HepG2 (cell line): ENCODE results near the gene NCOA6. TPM values are rescaled to one million over a fixed set of nuclear protein-coding genes. Genes with fewer than 3 reads are reported as not detected.

Experiments used
- FOXA3 ChIP-seq: IDR thresholded peaks from 2 replicates; pipeline ENCODE4 v1.6.1; 2016; ENCODE audit warnings: missing genetic modification reagents, missing compliant biosample characterization
- SMC3 ChIP-seq: IDR thresholded peaks from 2 replicates; pipeline ENCODE4 v1.6.1; 2011; ENCODE audit warnings: low read length, improper control_type of control experiment
- polyA plus RNA-seq, 8 experiments: library from polyadenylated mRNA; depleted of rRNA in 3 of 8; stranded (reverse) in 7 of 8; unstranded in 1 of 8; fragments of >200 nt; fragmentation: Illumina TruSeq in 4 of 8; extraction: Trizol in 4 of 8; gene quantifications; 2 replicates each; pipeline versions ENCODE4 v1.2.1 to v1.2.3, GENCODE V29; 2011 to 2016; ENCODE audit warnings: low read depth in 4 of 8, missing spikeins in 1 of 8, mixed read lengths in 1 of 8; ENCODE audit not compliant: insufficient read depth in 1 of 8
- total RNA-seq, 5 experiments: library from RNA; depleted of rRNA; stranded (reverse); fragments of >200 nt; fragmentation: Illumina TruSeq; extraction: Trizol; gene quantifications; 2 replicates each; pipeline ENCODE4 v1.2.3, GENCODE V29; 2016; ENCODE audit warnings: low read depth in 1 of 5
- TF ChIP-seq, protein P1 (sequence below): sonication (generic); formaldehyde crosslinking; IDR thresholded peaks from 2 replicates; pipeline ENCODE4 v1.5.0; 2020; ENCODE audit warnings: missing genetic modification reagents
- TF ChIP-seq, protein P2 (sequence below): sonication (generic); formaldehyde crosslinking; IDR thresholded peaks from 2 replicates; pipeline ENCODE4; 2020; ENCODE audit warnings: missing genetic modification reagents, mild to moderate bottlenecking, borderline replicate concordance
- TF ChIP-seq, protein P3 (sequence below): sonication (generic); formaldehyde crosslinking; IDR thresholded peaks from 2 replicates; pipeline ENCODE4 v1.5.0; 2020; ENCODE audit warnings: missing genetic modification reagents
- TF ChIP-seq, protein P4 (sequence below): sonication (generic); formaldehyde crosslinking; IDR thresholded peaks from 2 replicates; pipeline ENCODE4 v1.5.0; 2020; ENCODE audit warnings: mild to moderate bottlenecking, missing genetic modification reagents, moderate library complexity
- TF ChIP-seq, protein P5 (sequence below): IDR thresholded peaks from 2 replicates; pipeline ENCODE4 v1.6.1; 2016; ENCODE audit warnings: missing biosample characterization, missing genetic modification reagents, low read depth

The NCOA6 gene
- total and polyA plus RNA-seq, 2 of the 13 experiments (the other 11 are each of a cell fraction or from before 2014, with no cell fraction given): 11.2 to 29.3 TPM

DNA sequence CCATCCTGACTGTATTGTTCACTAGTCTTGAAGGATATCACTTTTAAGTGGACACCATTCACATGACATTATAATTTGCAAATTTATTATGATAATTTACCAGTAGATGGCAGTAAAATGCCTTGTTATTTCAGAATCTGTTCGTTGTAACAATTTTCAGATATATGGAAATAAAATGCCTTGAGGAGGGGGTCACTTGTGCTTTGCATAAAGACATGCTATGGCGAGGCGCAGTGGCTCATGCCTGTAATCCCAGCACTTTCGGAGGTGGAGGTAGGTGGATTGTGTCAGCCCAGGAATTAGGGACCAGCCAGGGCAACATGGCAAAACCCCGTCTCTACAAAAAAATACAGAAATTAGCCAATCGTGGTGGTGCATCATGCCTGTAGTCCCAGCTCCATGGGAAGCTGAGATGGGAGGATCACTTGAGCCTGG is 9.0 kb upstream of the NCOA6 start (continued):
- TF ChIP-seq, protein P1, sequence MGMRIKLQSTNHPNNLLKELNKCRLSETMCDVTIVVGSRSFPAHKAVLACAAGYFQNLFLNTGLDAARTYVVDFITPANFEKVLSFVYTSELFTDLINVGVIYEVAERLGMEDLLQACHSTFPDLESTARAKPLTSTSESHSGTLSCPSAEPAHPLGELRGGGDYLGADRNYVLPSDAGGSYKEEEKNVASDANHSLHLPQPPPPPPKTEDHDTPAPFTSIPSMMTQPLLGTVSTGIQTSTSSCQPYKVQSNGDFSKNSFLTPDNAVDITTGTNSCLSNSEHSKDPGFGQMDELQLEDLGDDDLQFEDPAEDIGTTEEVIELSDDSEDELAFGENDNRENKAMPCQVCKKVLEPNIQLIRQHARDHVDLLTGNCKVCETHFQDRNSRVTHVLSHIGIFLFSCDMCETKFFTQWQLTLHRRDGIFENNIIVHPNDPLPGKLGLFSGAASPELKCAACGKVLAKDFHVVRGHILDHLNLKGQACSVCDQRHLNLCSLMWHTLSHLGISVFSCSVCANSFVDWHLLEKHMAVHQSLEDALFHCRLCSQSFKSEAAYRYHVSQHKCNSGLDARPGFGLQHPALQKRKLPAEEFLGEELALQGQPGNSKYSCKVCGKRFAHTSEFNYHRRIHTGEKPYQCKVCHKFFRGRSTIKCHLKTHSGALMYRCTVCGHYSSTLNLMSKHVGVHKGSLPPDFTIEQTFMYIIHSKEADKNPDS (CRISPR knock-in tag): 0 out of 2 replicates have a peak, but pooled peaks have one; percentile 51
- 0 out of 2 replicates have a peak, but pooled peaks have one; percentile 11 for TF ChIP-seq SMC3
- TF ChIP-seq, protein P2, sequence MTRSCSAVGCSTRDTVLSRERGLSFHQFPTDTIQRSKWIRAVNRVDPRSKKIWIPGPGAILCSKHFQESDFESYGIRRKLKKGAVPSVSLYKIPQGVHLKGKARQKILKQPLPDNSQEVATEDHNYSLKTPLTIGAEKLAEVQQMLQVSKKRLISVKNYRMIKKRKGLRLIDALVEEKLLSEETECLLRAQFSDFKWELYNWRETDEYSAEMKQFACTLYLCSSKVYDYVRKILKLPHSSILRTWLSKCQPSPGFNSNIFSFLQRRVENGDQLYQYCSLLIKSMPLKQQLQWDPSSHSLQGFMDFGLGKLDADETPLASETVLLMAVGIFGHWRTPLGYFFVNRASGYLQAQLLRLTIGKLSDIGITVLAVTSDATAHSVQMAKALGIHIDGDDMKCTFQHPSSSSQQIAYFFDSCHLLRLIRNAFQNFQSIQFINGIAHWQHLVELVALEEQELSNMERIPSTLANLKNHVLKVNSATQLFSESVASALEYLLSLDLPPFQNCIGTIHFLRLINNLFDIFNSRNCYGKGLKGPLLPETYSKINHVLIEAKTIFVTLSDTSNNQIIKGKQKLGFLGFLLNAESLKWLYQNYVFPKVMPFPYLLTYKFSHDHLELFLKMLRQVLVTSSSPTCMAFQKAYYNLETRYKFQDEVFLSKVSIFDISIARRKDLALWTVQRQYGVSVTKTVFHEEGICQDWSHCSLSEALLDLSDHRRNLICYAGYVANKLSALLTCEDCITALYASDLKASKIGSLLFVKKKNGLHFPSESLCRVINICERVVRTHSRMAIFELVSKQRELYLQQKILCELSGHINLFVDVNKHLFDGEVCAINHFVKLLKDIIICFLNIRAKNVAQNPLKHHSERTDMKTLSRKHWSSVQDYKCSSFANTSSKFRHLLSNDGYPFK: 0 out of 2 replicates have a peak, but pooled peaks have one; percentile 27
- TF ChIP-seq, protein P3, sequence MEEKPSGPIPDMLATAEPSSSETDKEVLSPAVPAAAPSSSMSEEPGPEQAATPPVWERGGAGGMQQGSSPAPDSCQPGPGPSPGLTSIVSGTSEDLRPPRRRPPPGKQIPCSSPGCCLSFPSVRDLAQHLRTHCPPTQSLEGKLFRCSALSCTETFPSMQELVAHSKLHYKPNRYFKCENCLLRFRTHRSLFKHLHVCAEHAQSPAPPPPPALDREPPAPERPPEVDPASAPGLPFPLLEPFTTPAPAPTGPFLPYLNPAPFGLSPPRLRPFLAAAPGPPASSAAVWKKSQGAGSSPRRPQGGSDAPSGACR (CRISPR knock-in tag): 0 out of 2 replicates have a peak, but pooled peaks have one; percentile 43
- no peak for TF ChIP-seq FOXA3 (CRISPR knock-in tag)
- TF ChIP-seq, protein P4, sequence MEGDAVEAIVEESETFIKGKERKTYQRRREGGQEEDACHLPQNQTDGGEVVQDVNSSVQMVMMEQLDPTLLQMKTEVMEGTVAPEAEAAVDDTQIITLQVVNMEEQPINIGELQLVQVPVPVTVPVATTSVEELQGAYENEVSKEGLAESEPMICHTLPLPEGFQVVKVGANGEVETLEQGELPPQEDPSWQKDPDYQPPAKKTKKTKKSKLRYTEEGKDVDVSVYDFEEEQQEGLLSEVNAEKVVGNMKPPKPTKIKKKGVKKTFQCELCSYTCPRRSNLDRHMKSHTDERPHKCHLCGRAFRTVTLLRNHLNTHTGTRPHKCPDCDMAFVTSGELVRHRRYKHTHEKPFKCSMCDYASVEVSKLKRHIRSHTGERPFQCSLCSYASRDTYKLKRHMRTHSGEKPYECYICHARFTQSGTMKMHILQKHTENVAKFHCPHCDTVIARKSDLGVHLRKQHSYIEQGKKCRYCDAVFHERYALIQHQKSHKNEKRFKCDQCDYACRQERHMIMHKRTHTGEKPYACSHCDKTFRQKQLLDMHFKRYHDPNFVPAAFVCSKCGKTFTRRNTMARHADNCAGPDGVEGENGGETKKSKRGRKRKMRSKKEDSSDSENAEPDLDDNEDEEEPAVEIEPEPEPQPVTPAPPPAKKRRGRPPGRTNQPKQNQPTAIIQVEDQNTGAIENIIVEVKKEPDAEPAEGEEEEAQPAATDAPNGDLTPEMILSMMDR (CRISPR knock-in tag): peak; percentile 65
- TF ChIP-seq, protein P5, sequence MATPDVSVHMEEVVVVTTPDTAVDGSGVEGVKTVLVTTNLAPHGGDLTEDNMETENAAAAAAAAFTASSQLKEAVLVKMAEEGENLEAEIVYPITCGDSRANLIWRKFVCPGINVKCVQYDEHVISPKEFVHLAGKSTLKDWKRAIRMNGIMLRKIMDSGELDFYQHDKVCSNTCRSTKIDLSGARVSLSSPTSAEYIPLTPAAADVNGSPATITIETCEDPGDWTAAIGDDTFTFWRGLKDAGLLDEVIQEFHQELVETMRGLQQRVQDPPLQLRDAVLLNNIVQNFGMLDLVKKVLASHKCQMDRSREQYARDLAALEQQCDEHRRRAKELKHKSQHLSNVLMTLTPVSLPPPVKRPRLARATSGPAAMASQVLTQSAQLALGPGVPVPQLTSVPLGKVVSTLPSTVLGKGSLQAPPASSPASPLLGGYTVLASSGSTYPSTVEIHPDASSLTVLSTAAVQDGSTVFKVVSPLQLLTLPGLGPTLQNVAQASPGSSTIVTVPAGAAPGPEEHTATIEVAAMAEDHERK (CRISPR knock-in tag): no peak
- TF ChIP-seq, all 625 proteins: peak for 14
